ENCODE results near the gene HORMAD1.
"Not testable (repeated sequence)": the region's sequence is repeated elsewhere in the genome, so short reads cannot be mapped to it uniquely, and the experiment has no call there.

The HORMAD1 gene

GRCh38 chr1:150661156-150661555 lies 59.5 kb downstream of the HORMAD1 start:
- DNase-seq (ENCODE audit: extremely low read depth, low read depth): no peak
- no peak overlapping the region for H3K4me3 ChIP-seq (replicated peaks; ENCODE audit: low read depth, low read length)
- TF ChIP-seq, protein P1, sequence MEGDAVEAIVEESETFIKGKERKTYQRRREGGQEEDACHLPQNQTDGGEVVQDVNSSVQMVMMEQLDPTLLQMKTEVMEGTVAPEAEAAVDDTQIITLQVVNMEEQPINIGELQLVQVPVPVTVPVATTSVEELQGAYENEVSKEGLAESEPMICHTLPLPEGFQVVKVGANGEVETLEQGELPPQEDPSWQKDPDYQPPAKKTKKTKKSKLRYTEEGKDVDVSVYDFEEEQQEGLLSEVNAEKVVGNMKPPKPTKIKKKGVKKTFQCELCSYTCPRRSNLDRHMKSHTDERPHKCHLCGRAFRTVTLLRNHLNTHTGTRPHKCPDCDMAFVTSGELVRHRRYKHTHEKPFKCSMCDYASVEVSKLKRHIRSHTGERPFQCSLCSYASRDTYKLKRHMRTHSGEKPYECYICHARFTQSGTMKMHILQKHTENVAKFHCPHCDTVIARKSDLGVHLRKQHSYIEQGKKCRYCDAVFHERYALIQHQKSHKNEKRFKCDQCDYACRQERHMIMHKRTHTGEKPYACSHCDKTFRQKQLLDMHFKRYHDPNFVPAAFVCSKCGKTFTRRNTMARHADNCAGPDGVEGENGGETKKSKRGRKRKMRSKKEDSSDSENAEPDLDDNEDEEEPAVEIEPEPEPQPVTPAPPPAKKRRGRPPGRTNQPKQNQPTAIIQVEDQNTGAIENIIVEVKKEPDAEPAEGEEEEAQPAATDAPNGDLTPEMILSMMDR (IDR thresholded peaks at IDR 0.05; ENCODE audit: low read depth, low read length, missing control alignments): no peak

DNA sequence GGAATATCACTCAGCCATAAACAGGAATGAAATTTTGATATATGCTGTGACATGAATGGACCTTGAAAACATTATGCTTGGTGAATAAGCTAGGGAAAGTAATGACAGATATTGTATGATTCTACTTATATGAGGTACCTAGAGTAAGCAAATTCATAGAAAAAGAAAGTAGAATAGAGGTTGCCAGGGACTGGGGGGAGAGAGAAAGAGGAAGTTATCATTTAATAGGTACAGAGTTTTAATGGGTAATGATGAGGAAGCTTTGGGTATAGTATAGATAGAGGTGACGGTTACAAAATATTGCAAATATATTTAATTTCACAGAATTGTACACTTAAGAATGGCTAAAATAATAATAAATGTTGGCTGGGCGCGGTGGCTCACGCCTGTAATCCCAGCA lies 60.1 kb downstream of the HORMAD1 start:
- no peak overlapping the region for H3K4me3 ChIP-seq (replicated peaks; ENCODE audit: low read depth, low read length)
- TF ChIP-seq, protein P1 (IDR thresholded peaks at IDR 0.05; ENCODE audit: low read depth, low read length, missing control alignments): no peak
- DNase-seq (ENCODE audit: extremely low read depth, low read depth): no peak

GRCh38 chr1:150657064-150657463 lies 63.6 kb downstream of the HORMAD1 start:
- not testable (repeated sequence) for H3K4me3 ChIP-seq (replicated peaks; ENCODE audit: low read depth, low read length)

GRCh38 chr1:150654635-150655034 lies 66.1 kb downstream of the HORMAD1 start:
- H3K4me3 ChIP-seq (replicated peaks; ENCODE audit: low read depth, low read length); DNase-seq (ENCODE audit: extremely low read depth, low read depth): not testable (repeated sequence)

More at GRCh38 chr1:150657064-150657463, 63.6 kb downstream of the HORMAD1 start:
- not testable (repeated sequence) for DNase-seq (ENCODE audit: extremely low read depth, low read depth)

- DNase-seq (ENCODE audit: extremely low read depth, low read depth): no peak
- TF ChIP-seq, protein P1 (IDR thresholded peaks at IDR 0.05; ENCODE audit: low read depth, low read length, missing control alignments): no peak
- H3K4me3 ChIP-seq (replicated peaks; ENCODE audit: low read depth, low read length): no peak overlapping the region
Measured at GRCh38 chr1:150650193-150650592, 70.5 kb downstream of the HORMAD1 start.

- DNase-seq (ENCODE audit: extremely low read depth, low read depth): no peak
- no peak overlapping the region for H3K4me3 ChIP-seq (replicated peaks; ENCODE audit: low read depth, low read length)
- TF ChIP-seq, protein P1 (IDR thresholded peaks at IDR 0.05; ENCODE audit: low read depth, low read length, missing control alignments): no peak
Measured at GRCh38 chr1:150649441-150650075, 71.1 kb downstream of the HORMAD1 start.
